GM15510 (cell line): Measurements from ENCODE around the gene DMKN.

Experiments
- POLR2A ChIP-seq: IDR thresholded peaks from 3 replicates; pipeline ENCODE4 v1.6.1; 2011; ENCODE audit warnings: borderline replicate concordance; ENCODE audit not compliant: insufficient read length; ENCODE audit errors: extremely low read depth

The DMKN gene

GRCh38 chr19:35539850-35540249 lies 26.4 kb upstream of the DMKN start:
- no peak for TF ChIP-seq POLR2A

GRCh38 chr19:35539314-35539713 lies 25.9 kb upstream of the DMKN start:
- TF ChIP-seq POLR2A, result no peak

GRCh38 chr19:35534803-35535480 lies 21.5 kb upstream of the DMKN start:
- no peak for TF ChIP-seq POLR2A

DNA sequence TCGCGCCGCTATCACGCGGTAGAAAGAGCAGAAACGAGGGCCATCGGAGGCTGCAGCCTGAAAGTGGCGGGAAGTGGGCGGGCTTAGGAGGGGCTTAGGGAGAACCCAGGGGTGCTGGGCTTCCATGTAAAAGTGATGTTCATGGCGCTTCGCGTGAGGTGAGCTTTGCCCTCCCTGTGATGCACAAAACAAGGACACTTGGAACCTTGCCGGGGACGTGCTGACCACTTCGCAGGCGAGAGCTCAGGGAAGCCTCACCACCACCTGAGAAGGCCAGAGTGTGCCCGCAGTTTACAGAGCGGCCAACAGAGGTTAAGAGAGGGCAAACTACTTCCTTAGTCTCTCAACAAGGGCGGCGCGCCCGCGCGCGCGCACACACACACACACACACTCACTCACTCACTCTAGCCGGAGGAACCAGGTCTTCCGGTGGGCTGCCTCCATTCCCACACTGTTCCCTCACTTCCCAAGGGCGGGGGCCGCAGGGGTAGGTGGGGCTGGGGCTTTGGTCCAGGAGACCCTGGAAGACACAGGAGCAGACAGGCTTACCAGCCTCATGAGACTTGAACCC lies 20.5 kb upstream of the DMKN start:
- TF ChIP-seq POLR2A, result no peak

- no peak for TF ChIP-seq POLR2A
Measured at GRCh38 chr19:35533201-35533821, 19.9 kb upstream of the DMKN start, which contains the start of gene GAPDHS. TSS of gene GAPDHS (plus strand) at chr19:35533456. CDS start at chr19:35533528, 72 bp downstream.

DNA sequence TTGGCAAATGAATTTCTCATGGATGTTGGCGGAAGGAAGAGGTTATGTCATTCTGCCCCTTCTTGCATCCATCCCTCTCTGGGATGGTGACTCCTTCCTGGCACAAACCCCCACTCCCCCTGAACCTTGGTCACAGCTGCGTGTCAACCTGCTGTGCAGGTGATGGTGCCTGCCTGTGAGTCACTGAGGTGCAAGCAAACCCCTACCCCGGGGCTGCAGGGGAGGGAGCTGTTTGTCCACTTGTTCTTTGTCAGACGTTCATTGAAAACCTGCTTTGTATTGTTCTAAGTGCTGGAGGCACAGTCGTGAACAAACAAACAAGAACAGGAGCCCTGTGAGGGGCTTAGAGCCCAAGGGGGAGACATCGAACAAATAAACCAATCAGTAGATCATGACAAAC lies 17.8 kb upstream of the DMKN start:
- TF ChIP-seq POLR2A, result no peak

DNA sequence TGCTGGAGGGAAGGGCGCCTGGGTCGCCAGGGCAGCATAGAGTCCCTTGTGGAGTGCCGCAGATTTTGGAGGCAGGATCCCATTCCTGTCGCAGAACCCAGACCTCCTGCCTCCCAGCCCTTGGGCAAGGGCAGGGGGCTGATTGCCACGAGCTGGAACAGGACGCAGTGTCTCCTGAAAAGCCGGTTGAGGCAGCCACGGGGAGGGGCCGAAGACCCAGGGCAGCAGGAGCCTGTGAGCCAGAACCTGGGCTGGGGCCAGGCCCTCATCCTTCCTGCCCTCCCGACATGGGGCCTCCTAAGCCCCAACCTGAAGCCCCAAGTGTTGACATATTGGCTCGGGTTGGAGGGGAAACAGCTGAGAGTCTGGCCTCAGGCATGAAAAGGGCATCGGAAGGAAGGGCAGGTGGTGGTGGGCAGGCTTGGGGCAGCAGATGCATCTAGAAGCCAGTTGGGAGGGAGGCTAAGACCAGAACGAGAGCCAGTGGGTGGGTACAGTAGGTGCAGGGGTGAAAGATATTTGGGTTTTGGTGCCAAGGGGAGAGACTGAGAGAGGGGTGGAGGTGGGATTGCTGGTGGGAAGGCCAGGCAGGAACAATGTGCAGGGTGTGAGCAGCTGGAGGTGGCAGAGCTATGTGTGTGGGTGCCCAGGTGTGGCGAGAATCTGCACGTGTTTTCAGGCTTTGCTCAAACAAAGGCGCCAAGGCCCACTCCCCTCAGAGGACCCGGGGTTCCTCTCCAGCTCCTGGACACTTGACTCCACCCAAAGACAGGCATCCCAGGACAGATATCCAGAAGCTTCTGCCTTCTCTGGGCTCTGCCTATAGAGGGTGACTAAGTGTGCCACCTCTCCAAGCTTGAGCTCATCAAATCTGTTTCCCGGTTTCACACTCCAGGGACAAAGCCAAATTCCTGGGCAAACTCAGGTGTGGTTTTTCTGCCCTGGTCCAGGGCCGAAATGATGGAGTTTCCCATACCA lies 16.1 kb upstream of the DMKN start:
- TF ChIP-seq POLR2A, result no peak

GRCh38 chr19:35528218-35529038 lies 15.0 kb upstream of the DMKN start, which contains the start of gene SBSN:
TSS of gene SBSN (minus strand) at chr19:35528311. CDS start at chr19:35528281, 30 bp downstream.
- TF ChIP-seq POLR2A, result no peak

GRCh38 chr19:35525873-35526272 lies 12.4 kb upstream of the DMKN start:
- no peak for TF ChIP-seq POLR2A

DNA sequence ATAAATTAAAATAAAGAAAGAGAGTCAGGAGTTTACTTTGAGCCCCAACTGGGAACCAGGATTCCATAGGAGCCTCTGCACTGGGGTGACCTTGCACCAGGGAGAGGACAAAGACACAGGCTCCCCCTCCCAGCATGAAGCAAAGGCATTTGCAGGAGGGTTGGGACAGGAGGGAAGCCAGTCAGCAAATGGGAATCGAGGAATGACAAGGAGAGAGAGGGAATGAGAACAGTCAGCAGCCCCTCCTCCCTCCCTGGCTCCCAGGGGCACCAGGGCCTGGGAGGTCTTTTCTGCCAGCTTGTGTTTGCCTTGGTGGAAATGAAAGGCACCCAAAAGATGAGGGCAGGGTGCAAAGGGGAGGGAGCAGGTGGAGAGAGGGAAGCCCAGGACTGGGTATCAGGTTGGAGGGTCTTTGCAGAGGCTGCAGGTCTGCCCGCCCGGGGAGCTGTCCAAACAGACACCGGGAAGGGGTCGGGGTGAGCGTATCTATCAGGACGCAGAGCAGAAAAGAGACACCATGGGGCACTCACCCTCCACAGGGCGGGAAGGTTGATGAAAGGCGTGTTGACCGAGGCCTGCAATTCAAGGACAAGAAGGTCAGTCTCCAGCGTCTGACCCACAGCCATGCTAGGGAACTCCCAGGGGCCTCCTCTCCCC lies 10.9 kb upstream of the DMKN start:
- TF ChIP-seq POLR2A, result no peak

GRCh38 chr19:35522745-35523327 lies 9.4 kb upstream of the DMKN start:
- TF ChIP-seq POLR2A, result no peak

DNA sequence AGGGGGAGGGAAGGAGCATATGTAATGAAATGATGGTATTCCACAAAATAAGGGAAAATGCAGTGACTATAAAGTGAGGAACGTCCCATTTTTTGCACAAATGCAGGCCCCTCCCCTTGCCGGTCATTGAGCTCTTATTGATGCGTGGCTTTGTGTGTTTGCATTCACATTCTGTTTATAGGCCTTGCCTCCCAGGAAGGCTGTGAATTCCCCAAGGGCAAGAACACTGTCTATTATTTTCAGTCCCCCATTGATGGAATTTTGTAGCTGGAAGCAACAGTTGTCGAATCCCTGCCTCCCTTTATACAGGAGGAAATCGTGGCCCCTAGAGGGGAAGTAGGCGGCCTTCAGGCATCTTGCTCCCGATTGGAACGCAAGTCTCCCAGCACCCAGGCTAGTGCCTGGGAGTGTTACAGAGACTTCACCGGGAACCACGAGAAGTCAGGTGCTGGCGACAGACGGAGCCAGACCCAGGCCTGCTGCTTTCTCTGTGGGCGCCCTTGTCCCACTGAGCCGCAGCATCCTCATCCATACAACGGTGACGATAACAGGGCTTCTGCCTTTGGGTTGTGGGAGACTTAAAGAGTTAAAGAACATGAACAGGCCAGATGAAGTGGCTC lies 7.8 kb upstream of the DMKN start:
- no peak for TF ChIP-seq POLR2A

GRCh38 chr19:35519291-35519690 lies 5.8 kb upstream of the DMKN start:
- no peak for TF ChIP-seq POLR2A

DNA sequence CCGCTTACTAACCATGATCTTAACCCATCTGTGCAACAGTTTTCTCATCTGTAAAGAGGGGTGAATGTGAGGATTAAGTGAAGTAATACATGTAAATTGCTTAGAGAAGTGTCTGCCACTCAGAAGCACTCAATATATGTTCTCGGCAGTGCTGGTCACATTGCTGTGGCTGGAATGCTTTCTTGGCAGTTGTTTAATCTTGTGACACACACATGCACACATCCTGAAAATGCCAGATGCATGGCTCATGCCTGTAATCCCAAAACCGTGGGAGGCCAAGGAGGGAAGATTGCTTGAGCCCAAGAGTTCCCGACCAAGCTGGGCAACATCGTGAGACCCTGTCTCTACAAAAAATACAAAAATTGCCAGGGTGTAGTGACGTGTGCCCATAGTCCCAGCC lies 4.9 kb upstream of the DMKN start:
- TF ChIP-seq POLR2A, result no peak

GRCh38 chr19:35517342-35517741 lies 3.9 kb upstream of the DMKN start:
- no peak for TF ChIP-seq POLR2A
